Stimulated activated CD8-positive, alpha-beta memory T cell treated with anti-CD3 and anti-CD28 coated beads, Interleukin-7, amount 100 ng/mL, for 4 hours (primary cell): ENCODE measurements around the gene POLR1F.

ENCODE experiments used
- DNase-seq, 2 donors: peaks; one replicate each; pipeline ENCODE4 v3.0.0-alpha.2; 2020; ENCODE audit warnings: low read depth in 2 of 2

Gene POLR1F

DNA sequence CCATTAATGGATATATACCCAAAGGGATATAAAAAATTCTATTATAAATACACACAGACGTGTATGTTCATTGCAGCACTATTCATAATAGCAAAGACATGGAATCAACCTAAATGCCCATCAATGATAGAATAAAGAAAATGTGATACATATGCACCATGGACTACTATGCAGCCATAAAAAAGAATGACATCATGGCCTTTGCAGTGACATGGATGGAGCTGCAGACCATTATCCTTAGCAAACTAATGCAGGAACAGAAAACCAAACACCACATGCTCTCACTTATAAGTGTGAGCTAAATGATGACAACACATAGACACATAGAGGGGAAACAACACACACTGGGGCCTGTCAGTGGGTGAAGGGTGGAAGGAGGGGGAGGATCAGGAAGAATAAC, 33.0 kb downstream of the POLR1F start:
- no peak for DNase-seq

DNA sequence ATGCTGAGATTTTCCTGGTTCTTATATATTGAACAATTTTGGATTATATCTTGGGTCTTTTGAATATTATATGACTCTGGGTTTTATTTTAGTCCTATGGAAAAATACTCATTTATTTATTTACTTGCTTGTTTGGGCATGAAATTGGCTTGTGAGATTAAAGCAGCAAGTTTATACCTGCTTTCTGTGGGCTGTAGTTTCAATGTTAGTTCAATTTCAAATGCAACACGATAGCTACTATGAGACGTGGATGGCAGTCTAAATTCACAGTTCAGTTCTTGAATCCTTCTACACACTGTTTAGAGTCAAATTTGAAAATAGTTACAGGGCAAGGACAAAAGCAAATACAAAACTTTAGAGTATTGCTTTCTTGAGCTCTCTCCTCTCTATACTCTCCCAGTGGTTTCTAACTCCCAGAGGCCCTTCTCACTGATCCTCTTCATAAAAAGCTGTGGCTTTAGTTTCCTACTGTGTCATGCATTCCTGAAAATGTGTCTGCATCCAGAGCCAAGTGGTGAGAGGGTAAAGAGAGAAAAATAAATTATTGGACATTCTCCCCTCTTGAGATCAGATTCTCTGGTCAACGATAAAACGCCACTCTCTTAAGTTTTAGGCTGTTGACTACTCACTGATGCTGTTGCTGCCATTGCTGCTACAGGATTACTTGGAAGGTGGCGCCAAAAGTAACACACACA, 34.4 kb downstream of the POLR1F start:
- DNase-seq = no peak

DNA sequence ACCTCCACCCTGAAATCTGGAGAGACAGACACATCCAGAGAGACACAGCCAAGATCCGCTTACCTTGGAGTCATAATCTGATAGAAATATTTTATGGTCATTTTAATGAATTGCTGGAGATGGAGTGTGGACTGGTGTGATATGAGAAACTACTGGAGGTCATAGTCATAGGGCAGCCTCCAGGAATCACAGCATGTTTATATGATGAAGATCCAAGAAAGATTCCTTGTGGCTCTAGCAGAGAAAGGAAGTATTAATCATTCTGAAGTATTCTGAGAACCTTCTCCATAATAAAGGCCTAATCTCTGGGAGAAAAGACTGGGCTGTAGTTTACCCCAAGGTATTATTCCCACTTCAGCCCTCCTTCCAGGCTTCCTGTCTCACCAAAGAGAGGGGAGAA, 38.0 kb downstream of the POLR1F start:
- no peak for DNase-seq

DNA sequence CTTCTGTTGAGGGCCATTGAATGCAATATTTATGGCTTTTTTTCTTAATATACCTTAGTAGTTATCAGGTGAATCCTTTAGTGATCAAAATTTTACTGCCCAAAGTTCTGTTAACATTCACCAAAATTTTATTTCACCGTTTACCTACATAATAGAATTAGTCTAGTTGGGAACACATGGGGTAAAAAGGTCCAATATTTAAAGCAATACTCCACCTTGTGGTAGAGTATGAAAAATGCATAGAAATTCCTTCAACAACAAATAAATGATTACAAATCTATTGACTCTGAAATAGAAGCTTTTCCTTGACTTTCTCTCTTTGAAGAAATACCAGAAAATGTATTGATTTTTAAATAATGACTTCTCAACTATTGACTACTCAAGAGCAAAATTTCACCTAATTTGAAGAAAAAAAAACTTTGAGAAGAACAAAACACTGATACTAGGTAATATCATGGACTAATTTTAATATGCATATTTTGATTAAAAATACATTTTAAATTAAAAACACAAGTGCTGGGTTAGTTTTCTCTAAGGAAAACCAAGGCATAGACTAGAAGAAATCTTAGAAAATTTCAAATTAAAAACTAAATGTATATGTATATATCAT, 43.3 kb downstream of the POLR1F start:
- DNase-seq = no peak

DNA sequence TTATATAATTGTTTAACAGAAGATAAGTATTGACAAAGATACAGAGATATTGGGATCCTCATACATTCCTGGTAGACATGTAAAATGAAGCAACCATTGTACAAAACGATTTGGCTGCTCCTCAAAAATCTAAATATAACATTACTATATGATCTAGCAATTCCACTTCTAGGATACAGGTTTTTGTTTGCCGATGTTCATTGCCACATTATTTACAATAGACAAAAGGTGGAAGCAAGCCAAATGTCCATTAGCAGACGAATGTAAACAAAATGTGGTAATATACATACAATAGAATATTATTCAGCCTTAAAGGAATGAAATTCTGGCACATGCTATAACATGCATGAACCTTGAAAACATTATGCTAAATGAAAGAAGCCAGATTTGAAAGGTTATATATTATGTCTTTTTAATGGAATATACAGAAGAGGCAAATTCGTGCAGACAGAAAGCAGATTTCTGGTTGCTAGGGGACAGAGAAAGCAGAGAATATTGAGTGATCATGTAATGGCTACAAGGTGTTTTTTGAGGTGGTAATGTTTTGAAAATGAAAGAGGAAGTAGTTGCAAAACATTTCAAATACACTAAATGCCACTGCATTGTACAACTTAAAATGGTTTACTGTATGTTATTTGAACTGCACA, 44.9 kb downstream of the POLR1F start:
- no peak for DNase-seq

DNA sequence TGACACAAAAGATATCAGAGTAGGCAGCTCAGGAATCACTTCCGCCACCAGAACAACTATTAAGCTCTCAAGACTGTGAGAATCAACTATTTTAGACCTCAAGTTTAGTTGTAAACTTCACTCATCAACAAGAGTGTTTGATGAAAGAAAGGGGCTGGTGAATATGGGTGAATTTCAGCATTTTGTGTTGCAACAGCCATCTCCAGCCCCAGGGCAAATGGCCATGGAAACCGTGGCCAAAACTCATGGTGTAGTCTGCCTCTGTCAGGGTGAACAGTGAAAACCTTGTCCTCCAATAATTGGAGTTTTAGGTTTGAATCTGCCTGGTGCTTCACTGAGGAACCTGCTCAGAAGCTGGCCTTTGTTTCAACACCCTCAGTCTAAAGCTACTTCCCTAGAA, 60.0 kb downstream of the POLR1F start:
- DNase-seq = no peak
